HepG2 (cell line): ENCODE measurements around the gene SRCAP. TPM values are rescaled to one million over a fixed set of nuclear protein-coding genes. Genes with fewer than 3 reads are reported as not detected.
A peak's percentile ranks its signal among the peaks of the same experiment; 100 is the strongest.

Source experiments
- BCL3 ChIP-seq: sonication (generic); formaldehyde crosslinking; IDR thresholded peaks from 2 replicates; pipeline ENCODE4 v1.5.1; 2020; ENCODE audit warnings: mild to moderate bottlenecking, missing genetic modification reagents, moderate library complexity
- FOXA3 ChIP-seq: IDR thresholded peaks from 2 replicates; pipeline ENCODE4 v1.6.1; 2016; ENCODE audit warnings: missing genetic modification reagents, missing compliant biosample characterization
- GATAD1 ChIP-seq: IDR thresholded peaks from 2 replicates; pipeline ENCODE4 v1.6.1; 2016; ENCODE audit warnings: missing genetic modification reagents, missing compliant biosample characterization
- IKZF1 ChIP-seq: fragments of 450-650 bp; IDR thresholded peaks from 2 replicates; pipeline ENCODE4 v1.7.1; 2016
- IKZF4 ChIP-seq: sonication (generic); formaldehyde crosslinking; IDR thresholded peaks from 2 replicates; pipeline ENCODE4 v1.5.1; 2020; ENCODE audit warnings: borderline replicate concordance, mild to moderate bottlenecking, low read depth, missing genetic modification reagents; ENCODE audit errors: not compliant biosample characterization
- KAT2B ChIP-seq: fragments of 150-350 bp; IDR thresholded peaks from 2 replicates; pipeline ENCODE4 v1.6.1; 2014; ENCODE audit warnings: low read depth, low read length, borderline replicate concordance
- KDM6A ChIP-seq: IDR thresholded peaks from 2 replicates; pipeline ENCODE4 v1.6.1; 2016; ENCODE audit warnings: low read depth
- NFKBIZ ChIP-seq: IDR thresholded peaks from 2 replicates; pipeline ENCODE4 v1.6.1; 2018; ENCODE audit warnings: missing genetic modification reagents, missing compliant biosample characterization
- NPAS2 ChIP-seq: sonication (generic); formaldehyde crosslinking; IDR thresholded peaks from 2 replicates; pipeline ENCODE4 v1.8.0; 2022; ENCODE audit warnings: mild to moderate bottlenecking, missing genetic modification reagents, borderline replicate concordance
- PLSCR1 ChIP-seq: sonication (generic); formaldehyde crosslinking; IDR thresholded peaks from 2 replicates; pipeline ENCODE4 v1.5.0; 2020; ENCODE audit warnings: missing genetic modification reagents, mild to moderate bottlenecking, borderline replicate concordance
- SMAD1 ChIP-seq: sonication (generic); formaldehyde crosslinking; IDR thresholded peaks from 2 replicates; pipeline ENCODE4 v1.4.0; 2020; ENCODE audit warnings: missing genetic modification reagents, low read depth, mild to moderate bottlenecking, borderline replicate concordance
- TCF12 ChIP-seq, 2 experiments: fragments of 450-650 bp in 1 of 2; sonication (generic) in 1 of 2; formaldehyde crosslinking in 1 of 2; IDR thresholded peaks; 2 replicates each; pipeline versions ENCODE4 v1.6.1 to v1.8.0; 2017 to 2022; ENCODE audit warnings: antibody characterized with exemption in 1 of 2, mild to moderate bottlenecking in 1 of 2, missing genetic modification reagents in 1 of 2, moderate library complexity in 1 of 2
- ZNF451 ChIP-seq: sonication (generic); formaldehyde crosslinking; IDR thresholded peaks from 2 replicates; pipeline ENCODE4 v1.5.0; 2020; ENCODE audit warnings: mild to moderate bottlenecking, missing genetic modification reagents
- ZNF790 ChIP-seq: sonication (generic); formaldehyde crosslinking; IDR thresholded peaks from 2 replicates; pipeline ENCODE4 v1.8.0; 2022; ENCODE audit warnings: missing genetic modification reagents, mild to moderate bottlenecking, borderline replicate concordance
- polyA plus RNA-seq, 8 experiments: library from polyadenylated mRNA; depleted of rRNA in 3 of 8; stranded (reverse) in 7 of 8; unstranded in 1 of 8; fragments of >200 nt; fragmentation: Illumina TruSeq in 4 of 8; extraction: Trizol in 4 of 8; gene quantifications; 2 replicates each; pipeline versions ENCODE4 v1.2.1 to v1.2.3, GENCODE V29; 2011 to 2016; ENCODE audit warnings: low read depth in 4 of 8, missing spikeins in 1 of 8, mixed read lengths in 1 of 8; ENCODE audit not compliant: insufficient read depth in 1 of 8
- total RNA-seq, 5 experiments: library from RNA; depleted of rRNA; stranded (reverse); fragments of >200 nt; fragmentation: Illumina TruSeq; extraction: Trizol; gene quantifications; 2 replicates each; pipeline ENCODE4 v1.2.3, GENCODE V29; 2016; ENCODE audit warnings: low read depth in 1 of 5
- TF ChIP-seq, protein P1 (sequence below): IDR thresholded peaks from 2 replicates; pipeline ENCODE4 v1.6.1; 2018; ENCODE audit warnings: missing genetic modification reagents
- TF ChIP-seq, protein P2 (sequence below): sonication (generic); formaldehyde crosslinking; IDR thresholded peaks from 2 replicates; pipeline ENCODE4 v1.4.0; 2020; ENCODE audit warnings: mild to moderate bottlenecking, missing genetic modification reagents
- TF ChIP-seq, protein P3 (sequence below): sonication (generic); formaldehyde crosslinking; conservative IDR thresholded peaks from 2 replicates; pipeline ENCODE4 v1.4.0; 2020; ENCODE audit warnings: missing genetic modification reagents
- TF ChIP-seq, protein P4 (sequence below): sonication (generic); formaldehyde crosslinking; IDR thresholded peaks from 2 replicates; pipeline ENCODE4 v1.5.0; 2020; ENCODE audit warnings: mild to moderate bottlenecking, missing genetic modification reagents

The SRCAP gene
- total and polyA plus RNA-seq, 2 of the 13 experiments (the other 11 are each of a cell fraction or from before 2014, with no cell fraction given): 4.9 to 9.0 TPM

DNA sequence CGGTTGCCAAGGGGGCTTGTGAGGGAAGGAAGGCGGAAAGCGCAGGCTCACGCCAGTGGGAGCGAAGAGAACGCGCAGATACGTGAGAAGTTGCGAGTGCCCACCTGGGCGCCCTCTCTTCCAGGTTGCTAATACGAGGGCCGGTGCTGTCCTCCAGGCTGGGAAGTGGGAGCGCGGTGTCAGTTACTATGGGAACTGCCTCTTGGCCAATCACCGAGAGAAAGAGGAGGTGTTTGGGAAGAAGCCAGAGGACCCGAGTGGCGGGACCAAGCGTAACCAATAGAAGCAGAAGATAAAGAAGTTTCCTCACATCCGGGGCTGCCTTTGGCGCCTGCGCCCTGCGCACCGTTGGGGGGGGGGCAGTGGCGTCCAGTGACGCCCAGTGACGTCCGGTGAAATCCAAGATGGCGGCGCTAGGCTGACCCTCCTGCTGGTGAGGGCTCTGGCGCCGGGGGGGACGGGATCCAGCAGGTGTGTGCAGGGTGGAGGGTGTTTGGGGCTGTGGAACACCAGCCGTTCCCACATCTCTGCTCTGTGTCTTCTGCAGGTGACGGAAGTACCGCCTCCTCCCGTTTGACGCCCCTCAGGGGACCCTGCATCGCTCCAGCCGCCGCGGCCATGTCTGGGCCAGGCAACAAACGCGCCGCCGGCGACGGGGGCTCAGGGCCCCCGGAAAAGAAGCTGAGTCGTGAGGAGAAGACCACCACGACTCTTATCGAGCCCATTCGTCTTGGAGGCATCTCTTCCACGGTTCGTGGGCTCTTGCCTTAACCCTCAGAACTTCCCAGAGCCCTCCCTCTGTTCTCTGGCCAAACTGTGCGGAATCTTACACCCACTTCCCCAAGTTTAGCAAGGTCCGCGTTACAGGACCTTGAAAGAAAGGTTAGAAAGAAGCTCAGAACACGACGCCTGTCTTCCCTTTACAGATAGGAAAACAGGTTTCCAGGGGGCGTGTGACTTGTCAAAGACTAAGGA is 63.2 kb downstream of the SRCAP start, which contains the start of the genes CFAP119 and RNF40 (continued):
- TF ChIP-seq, protein P1, sequence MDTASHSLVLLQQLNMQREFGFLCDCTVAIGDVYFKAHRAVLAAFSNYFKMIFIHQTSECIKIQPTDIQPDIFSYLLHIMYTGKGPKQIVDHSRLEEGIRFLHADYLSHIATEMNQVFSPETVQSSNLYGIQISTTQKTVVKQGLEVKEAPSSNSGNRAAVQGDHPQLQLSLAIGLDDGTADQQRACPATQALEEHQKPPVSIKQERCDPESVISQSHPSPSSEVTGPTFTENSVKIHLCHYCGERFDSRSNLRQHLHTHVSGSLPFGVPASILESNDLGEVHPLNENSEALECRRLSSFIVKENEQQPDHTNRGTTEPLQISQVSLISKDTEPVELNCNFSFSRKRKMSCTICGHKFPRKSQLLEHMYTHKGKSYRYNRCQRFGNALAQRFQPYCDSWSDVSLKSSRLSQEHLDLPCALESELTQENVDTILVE: peak; percentile 83
- TF ChIP-seq NFKBIZ (CRISPR knock-in tag) (peak; percentile 36; the same call in 1 of the 2 replicates), ZNF790 (CRISPR knock-in tag) (no peak), BCL3 (CRISPR knock-in tag) (no peak), IKZF1 (no peak), FOXA3 (CRISPR knock-in tag) (peak; percentile 33; the same call in 1 of the 2 replicates), SMAD1 (CRISPR knock-in tag) (no peak), GATAD1 (CRISPR knock-in tag) (peak; percentile 94), TCF12 (IDR thresholded peaks at IDR 0.05) (no peak), TCF12 (CRISPR knock-in tag; IDR thresholded peaks at IDR 0.05) (no peak), IKZF4 (CRISPR knock-in tag) (peak; percentile 21), NPAS2 (CRISPR knock-in tag) (no peak), KDM6A (CRISPR knock-in tag) (no peak), PLSCR1 (no peak), KAT2B (no peak), ZNF451 (CRISPR knock-in tag) (no peak)
- TF ChIP-seq, protein P2, sequence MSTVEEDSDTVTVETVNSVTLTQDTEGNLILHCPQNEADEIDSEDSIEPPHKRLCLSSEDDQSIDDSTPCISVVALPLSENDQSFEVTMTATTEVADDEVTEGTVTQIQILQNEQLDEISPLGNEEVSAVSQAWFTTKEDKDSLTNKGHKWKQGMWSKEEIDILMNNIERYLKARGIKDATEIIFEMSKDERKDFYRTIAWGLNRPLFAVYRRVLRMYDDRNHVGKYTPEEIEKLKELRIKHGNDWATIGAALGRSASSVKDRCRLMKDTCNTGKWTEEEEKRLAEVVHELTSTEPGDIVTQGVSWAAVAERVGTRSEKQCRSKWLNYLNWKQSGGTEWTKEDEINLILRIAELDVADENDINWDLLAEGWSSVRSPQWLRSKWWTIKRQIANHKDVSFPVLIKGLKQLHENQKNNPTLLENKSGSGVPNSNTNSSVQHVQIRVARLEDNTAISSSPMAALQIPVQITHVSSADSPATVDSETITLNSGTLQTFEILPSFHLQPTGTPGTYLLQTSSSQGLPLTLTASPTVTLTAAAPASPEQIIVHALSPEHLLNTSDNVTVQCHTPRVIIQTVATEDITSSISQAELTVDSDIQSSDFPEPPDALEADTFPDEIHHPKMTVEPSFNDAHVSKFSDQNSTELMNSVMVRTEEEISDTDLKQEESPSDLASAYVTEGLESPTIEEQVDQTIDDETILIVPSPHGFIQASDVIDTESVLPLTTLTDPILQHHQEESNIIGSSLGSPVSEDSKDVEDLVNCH: peak; percentile 95
- TF ChIP-seq, protein P3, sequence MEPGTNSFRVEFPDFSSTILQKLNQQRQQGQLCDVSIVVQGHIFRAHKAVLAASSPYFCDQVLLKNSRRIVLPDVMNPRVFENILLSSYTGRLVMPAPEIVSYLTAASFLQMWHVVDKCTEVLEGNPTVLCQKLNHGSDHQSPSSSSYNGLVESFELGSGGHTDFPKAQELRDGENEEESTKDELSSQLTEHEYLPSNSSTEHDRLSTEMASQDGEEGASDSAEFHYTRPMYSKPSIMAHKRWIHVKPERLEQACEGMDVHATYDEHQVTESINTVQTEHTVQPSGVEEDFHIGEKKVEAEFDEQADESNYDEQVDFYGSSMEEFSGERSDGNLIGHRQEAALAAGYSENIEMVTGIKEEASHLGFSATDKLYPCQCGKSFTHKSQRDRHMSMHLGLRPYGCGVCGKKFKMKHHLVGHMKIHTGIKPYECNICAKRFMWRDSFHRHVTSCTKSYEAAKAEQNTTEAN: peak; percentile 77
- TF ChIP-seq, protein P4, sequence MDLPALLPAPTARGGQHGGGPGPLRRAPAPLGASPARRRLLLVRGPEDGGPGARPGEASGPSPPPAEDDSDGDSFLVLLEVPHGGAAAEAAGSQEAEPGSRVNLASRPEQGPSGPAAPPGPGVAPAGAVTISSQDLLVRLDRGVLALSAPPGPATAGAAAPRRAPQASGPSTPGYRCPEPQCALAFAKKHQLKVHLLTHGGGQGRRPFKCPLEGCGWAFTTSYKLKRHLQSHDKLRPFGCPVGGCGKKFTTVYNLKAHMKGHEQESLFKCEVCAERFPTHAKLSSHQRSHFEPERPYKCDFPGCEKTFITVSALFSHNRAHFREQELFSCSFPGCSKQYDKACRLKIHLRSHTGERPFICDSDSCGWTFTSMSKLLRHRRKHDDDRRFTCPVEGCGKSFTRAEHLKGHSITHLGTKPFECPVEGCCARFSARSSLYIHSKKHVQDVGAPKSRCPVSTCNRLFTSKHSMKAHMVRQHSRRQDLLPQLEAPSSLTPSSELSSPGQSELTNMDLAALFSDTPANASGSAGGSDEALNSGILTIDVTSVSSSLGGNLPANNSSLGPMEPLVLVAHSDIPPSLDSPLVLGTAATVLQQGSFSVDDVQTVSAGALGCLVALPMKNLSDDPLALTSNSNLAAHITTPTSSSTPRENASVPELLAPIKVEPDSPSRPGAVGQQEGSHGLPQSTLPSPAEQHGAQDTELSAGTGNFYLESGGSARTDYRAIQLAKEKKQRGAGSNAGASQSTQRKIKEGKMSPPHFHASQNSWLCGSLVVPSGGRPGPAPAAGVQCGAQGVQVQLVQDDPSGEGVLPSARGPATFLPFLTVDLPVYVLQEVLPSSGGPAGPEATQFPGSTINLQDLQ: no peak
